Measurements from ENCODE around the gene P2RY14.

DNA sequence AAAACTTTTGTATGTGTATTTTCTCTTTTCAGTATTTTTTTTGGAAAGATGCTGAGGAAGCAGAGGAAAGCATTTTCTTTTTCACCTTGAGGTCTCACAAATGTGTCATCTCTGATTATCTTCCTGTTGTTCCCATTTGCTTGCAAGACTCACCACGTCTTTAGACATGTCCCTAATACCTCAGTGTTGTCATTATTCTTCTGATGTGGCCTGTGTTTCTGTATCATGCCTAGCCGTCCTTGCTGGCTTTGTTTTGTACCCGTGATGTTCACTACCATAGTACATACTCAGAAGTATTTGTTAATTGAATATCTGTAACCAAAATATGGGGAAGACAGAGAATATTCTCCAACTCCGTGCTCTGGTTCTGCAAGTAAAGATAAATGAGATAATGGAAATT lies 5.0 kb upstream of the P2RY14 start:
- no peak for TF ChIP-seq SREBF2 (IDR thresholded peaks at IDR 0.05; ENCODE audit: low read length)
- no peak for TF ChIP-seq CBX5 (IDR thresholded peaks at IDR 0.05; ENCODE audit: low read depth)
- TF ChIP-seq NR2C2 (IDR thresholded peaks at IDR 0.05; ENCODE audit: borderline replicate concordance, control insufficient read depth, insufficient read length, low read depth), result no peak
- TF ChIP-seq, protein P1, sequence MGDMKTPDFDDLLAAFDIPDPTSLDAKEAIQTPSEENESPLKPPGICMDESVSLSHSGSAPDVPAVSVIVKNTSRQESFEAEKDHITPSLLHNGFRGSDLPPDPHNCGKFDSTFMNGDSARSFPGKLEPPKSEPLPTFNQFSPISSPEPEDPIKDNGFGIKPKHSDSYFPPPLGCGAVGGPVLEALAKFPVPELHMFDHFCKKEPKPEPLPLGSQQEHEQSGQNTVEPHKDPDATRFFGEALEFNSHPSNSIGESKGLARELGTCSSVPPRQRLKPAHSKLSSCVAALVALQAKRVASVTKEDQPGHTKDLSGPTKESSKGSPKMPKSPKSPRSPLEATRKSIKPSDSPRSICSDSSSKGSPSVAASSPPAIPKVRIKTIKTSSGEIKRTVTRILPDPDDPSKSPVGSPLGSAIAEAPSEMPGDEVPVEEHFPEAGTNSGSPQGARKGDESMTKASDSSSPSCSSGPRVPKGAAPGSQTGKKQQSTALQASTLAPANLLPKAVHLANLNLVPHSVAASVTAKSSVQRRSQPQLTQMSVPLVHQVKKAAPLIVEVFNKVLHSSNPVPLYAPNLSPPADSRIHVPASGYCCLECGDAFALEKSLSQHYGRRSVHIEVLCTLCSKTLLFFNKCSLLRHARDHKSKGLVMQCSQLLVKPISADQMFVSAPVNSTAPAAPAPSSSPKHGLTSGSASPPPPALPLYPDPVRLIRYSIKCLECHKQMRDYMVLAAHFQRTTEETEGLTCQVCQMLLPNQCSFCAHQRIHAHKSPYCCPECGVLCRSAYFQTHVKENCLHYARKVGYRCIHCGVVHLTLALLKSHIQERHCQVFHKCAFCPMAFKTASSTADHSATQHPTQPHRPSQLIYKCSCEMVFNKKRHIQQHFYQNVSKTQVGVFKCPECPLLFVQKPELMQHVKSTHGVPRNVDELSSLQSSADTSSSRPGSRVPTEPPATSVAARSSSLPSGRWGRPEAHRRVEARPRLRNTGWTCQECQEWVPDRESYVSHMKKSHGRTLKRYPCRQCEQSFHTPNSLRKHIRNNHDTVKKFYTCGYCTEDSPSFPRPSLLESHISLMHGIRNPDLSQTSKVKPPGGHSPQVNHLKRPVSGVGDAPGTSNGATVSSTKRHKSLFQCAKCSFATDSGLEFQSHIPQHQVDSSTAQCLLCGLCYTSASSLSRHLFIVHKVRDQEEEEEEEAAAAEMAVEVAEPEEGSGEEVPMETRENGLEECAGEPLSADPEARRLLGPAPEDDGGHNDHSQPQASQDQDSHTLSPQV (IDR thresholded peaks at IDR 0.05), result no peak
- TF ChIP-seq, protein P2, sequence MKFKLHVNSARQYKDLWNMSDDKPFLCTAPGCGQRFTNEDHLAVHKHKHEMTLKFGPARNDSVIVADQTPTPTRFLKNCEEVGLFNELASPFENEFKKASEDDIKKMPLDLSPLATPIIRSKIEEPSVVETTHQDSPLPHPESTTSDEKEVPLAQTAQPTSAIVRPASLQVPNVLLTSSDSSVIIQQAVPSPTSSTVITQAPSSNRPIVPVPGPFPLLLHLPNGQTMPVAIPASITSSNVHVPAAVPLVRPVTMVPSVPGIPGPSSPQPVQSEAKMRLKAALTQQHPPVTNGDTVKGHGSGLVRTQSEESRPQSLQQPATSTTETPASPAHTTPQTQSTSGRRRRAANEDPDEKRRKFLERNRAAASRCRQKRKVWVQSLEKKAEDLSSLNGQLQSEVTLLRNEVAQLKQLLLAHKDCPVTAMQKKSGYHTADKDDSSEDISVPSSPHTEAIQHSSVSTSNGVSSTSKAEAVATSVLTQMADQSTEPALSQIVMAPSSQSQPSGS (IDR thresholded peaks at IDR 0.05; ENCODE audit: low read length), result no peak
- no peak for TF ChIP-seq TARDBP (IDR thresholded peaks at IDR 0.05; ENCODE audit: borderline replicate concordance)
- TF ChIP-seq, protein P3, sequence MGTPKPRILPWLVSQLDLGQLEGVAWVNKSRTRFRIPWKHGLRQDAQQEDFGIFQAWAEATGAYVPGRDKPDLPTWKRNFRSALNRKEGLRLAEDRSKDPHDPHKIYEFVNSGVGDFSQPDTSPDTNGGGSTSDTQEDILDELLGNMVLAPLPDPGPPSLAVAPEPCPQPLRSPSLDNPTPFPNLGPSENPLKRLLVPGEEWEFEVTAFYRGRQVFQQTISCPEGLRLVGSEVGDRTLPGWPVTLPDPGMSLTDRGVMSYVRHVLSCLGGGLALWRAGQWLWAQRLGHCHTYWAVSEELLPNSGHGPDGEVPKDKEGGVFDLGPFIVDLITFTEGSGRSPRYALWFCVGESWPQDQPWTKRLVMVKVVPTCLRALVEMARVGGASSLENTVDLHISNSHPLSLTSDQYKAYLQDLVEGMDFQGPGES (IDR thresholded peaks at IDR 0.05), result no peak
- no peak for TF ChIP-seq TCF7 (IDR thresholded peaks at IDR 0.05; ENCODE audit: borderline replicate concordance)
- TF ChIP-seq, protein P4, sequence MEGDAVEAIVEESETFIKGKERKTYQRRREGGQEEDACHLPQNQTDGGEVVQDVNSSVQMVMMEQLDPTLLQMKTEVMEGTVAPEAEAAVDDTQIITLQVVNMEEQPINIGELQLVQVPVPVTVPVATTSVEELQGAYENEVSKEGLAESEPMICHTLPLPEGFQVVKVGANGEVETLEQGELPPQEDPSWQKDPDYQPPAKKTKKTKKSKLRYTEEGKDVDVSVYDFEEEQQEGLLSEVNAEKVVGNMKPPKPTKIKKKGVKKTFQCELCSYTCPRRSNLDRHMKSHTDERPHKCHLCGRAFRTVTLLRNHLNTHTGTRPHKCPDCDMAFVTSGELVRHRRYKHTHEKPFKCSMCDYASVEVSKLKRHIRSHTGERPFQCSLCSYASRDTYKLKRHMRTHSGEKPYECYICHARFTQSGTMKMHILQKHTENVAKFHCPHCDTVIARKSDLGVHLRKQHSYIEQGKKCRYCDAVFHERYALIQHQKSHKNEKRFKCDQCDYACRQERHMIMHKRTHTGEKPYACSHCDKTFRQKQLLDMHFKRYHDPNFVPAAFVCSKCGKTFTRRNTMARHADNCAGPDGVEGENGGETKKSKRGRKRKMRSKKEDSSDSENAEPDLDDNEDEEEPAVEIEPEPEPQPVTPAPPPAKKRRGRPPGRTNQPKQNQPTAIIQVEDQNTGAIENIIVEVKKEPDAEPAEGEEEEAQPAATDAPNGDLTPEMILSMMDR (IDR thresholded peaks at IDR 0.05 in 2 of 3, conservative IDR thresholded peaks at IDR 0.05 in 1 of 3; ENCODE audit: control insufficient read depth in 2 of 3, extremely low read depth in 1 of 3, insufficient read depth in 1 of 3, low read depth in 3 of 3, low read length in 3 of 3), result no peak
- TF ChIP-seq NBN (IDR thresholded peaks at IDR 0.05), result no peak
- no peak for TF ChIP-seq RFX5 (IDR thresholded peaks at IDR 0.05; ENCODE audit: low read depth, low read length)
- no peak for TF ChIP-seq POLR2A (IDR thresholded peaks at IDR 0.05; ENCODE audit: low read depth, low read length)

Data from GM12878 (cell line).